SH-SY5Y (cell line): ENCODE measurements around the gene SCYGR4.

Experiments used
- GATA2 ChIP-seq: IDR thresholded peaks from 2 replicates; pipeline ENCODE4 v1.6.1; 2011; ENCODE audit warnings: mild to moderate bottlenecking, low read depth, low read length
- GATA3 ChIP-seq: IDR thresholded peaks from 2 replicates; pipeline ENCODE4 v1.6.1; 2011; ENCODE audit warnings: low read depth, mild to moderate bottlenecking, low read length, moderate library complexity

GRCh38 chr2:227665189-227665940 is 48.1 kb downstream of the SCYGR4 start:
- TF ChIP-seq GATA3 = no peak
- TF ChIP-seq GATA2 = no peak
